ENCODE results near the gene HMGN3.

GRCh38 chr6:79189760-79190350, 44.6 kb downstream of the HMGN3 start:
- TF ChIP-seq CTCF (conservative IDR thresholded peaks at IDR 0.05; ENCODE audit: low read depth, low read length), result no peak
- no peak for TF ChIP-seq ELK1 (IDR thresholded peaks at IDR 0.05; ENCODE audit: borderline replicate concordance, low read depth, low read length)
- TF ChIP-seq RFX5 (IDR thresholded peaks at IDR 0.05; ENCODE audit: low read depth, low read length), result no peak
- TF ChIP-seq USF2 (IDR thresholded peaks at IDR 0.05; ENCODE audit: low read depth, low read length), result no peak
- no peak for TF ChIP-seq POLR2A (IDR thresholded peaks at IDR 0.05; ENCODE audit: low read depth, low read length)
- TF ChIP-seq MXI1 (IDR thresholded peaks at IDR 0.05; ENCODE audit: borderline replicate concordance, low read depth, low read length), result no peak
- no peak for TF ChIP-seq CHD1 (IDR thresholded peaks at IDR 0.05; ENCODE audit: low read depth, low read length)
- no peak for TF ChIP-seq SMC3 (IDR thresholded peaks at IDR 0.05; ENCODE audit: low read depth, low read length)
- no peak for TF ChIP-seq NFE2L2 (IDR thresholded peaks at IDR 0.05; ENCODE audit: low read depth, low read length)
